GM19025 (cell line): Measurements from ENCODE around the gene PARD3.

Experiments
- ATAC-seq: cut with Tn5 transposase; IDR thresholded peaks from one replicate; pipeline ENCODE4 v1.9.1; 2021; ENCODE audit warnings: mild to moderate bottlenecking, low read depth, moderate library complexity; ENCODE audit not compliant: unreplicated experiment

Gene PARD3

GRCh38 chr10:34341473-34341872, 473.6 kb downstream of the PARD3 start:
- no peak for ATAC-seq

- no peak for ATAC-seq
Measured at GRCh38 chr10:34340934-34341333, 474.2 kb downstream of the PARD3 start.

- no peak for ATAC-seq
Measured at GRCh38 chr10:34339816-34340553, 475.1 kb downstream of the PARD3 start.

DNA sequence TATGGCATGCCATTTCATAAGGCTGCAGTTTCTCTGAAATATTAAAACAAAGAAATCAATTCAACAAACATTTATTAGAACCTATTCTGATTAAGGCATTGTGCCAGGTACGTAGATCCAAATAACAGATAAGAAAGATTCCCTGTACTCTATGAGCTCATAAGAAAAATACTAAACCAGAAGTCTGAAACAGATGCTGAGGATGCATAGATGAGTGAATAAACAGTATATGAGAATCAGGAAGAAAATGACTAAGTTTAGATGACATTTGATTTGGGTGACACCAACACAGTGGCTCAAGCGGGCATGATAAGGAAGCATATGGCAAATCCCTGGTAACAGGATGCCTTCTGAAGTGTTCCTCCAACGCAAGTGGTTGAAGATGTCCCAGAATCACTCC, 477.2 kb downstream of the PARD3 start:
- no peak for ATAC-seq

GRCh38 chr10:34335960-34336690, 479.0 kb downstream of the PARD3 start:
- no peak for ATAC-seq

- no peak for ATAC-seq
Measured at GRCh38 chr10:34334908-34335307, 480.2 kb downstream of the PARD3 start.

- no peak for ATAC-seq
Measured at GRCh38 chr10:34333513-34333912, 481.6 kb downstream of the PARD3 start.

DNA sequence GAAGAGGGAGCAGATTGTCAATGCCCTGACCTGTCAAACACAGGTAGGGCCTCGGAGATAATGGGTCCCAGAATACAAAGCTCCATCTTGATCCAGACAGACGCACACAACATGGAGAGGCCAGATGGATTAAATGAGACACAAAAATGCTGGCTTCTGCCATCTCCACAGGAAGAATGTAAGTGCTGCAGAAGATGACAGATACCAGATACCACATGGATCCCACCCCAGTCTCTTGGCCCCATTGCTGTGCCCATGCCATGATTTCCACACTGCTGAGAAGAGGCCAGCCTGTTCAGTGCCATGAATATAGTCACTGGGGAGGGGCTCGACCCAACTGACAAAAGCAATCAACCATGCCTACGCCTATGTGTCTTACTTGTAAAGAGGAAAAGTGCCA, 487.9 kb downstream of the PARD3 start:
- ATAC-seq, result no peak

DNA sequence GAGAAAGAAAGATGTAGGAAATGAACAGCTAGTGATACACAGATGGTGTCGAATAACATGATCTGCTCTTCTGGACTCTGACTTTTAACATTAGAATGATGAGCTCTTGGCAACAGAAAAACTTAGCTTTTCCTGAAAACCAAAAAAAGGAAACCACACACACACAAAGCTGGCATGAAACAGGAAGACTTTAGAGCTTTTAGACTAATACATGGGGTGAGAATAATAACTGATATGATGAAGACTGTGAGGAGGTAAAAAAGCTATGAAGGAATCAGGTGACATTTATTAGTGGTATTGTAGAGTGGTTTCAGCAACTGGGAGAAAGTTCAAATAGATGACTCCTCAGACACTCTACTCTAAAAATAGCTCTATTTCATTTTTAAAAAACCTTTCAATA, 491.9 kb downstream of the PARD3 start:
- no peak for ATAC-seq

DNA sequence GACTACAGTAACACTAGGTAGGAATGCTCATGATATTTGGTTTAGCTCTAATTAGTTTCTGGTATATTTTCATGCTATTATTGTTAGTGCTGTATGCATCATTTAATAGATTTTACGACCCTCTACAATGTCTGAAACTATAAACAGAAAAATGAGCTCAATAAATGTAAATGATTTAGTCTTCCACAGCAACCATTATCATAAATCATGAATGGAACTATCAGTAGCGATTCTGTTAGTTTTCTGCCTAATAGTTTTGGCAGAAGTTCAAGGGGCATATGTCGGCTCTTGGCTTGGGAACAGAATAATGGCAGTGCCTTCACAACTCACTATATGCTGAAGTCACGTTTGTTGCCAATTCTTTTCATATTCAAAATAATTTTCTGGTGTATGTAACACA, 494.8 kb downstream of the PARD3 start:
- ATAC-seq, result no peak

DNA sequence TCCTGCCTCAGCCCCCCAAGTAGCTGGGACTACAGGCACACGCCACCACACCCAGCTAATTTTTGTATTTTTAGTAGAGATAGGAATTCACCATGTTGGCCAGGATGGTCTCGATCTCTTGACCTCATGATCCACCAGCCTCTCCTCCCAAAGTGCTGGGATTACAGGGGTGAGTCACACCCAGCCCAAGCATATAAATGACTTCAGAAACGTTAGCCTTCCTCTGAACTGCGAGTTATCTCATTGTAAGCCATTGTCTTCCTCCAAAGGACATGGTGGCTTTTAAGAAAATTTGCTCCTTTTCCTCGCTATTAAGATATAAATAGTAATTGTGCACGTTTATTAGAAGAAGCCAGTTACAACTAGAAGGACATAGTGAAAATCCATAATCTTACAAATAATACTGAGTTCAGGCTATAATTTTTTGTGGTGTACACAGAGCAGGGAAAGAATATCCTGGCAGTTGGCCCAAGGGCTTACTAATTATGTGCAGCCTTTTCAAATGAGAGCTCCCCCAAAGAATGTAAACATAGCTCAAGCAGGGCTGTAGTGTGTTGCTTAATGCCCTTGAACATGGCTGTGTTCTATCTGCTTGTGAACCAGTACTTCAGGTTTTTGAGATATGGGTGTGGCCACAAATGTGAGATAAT, 495.8 kb downstream of the PARD3 start:
- no peak for ATAC-seq

DNA sequence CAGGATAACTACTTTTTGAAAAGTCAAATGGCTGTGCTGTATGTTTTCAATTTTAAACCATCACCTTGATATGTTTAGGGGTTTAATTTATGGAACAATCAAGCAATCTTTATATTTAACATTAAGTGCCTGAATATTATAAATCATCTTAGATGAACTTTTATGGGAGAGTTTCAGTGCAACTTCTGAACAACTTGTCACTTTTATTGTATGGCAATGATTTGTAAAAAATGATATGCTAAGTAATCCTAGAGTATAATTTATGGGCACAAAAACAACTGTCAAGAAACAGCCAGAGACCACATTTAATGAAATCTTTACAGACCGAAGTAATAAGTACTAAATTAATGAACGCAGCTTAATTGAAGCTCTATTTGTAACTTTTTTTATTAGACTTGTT, 498.9 kb downstream of the PARD3 start:
- no peak for ATAC-seq

DNA sequence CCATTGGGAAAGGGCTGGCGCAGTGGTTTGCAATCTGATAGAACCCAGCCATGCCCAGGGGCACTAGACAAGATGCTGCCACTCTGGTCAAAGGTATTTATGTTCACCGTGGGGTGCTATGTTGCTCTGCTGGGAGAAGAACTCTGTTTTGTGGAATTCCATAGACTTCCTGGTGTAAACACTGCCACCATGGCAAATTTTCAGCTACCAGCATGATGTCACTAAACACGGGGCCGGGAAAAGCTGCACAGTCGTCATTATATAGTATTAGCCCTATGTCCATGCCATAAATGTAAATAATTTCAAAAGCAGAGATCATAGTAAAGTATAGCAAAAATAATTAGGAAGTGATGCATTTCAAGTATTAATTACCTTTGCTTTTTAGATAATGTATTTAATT, 500.6 kb downstream of the PARD3 start:
- no peak for ATAC-seq

GRCh38 chr10:34313888-34314287, 501.2 kb downstream of the PARD3 start:
- ATAC-seq, result no peak

GRCh38 chr10:34313353-34313752, 501.7 kb downstream of the PARD3 start:
- ATAC-seq, result no peak

GRCh38 chr10:34311679-34312078, 503.4 kb downstream of the PARD3 start:
- no peak for ATAC-seq

- no peak for ATAC-seq
Measured at GRCh38 chr10:34310234-34310633, 504.9 kb downstream of the PARD3 start.

GRCh38 chr10:34305189-34305588, 509.9 kb downstream of the PARD3 start:
- peak; percentile 69 for ATAC-seq

DNA sequence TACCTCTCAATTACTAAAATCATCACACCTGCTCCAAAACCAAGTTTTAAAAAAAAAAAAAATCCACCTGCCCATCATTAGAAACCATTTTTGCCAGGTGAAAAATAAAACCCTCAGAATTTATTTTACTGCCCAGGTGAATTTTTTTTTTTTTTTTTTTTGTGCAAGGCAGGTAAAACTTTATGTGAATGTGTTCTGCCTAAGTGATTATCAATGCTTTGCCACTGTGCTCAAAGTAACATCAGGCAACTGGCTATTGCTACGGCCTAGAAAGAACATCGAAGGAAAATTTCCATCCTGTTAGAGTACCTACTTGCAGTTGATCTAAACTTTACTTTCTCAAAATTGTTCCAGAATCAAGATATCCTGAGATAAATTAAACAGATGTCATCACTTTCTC, 512.1 kb downstream of the PARD3 start:
- ATAC-seq, result no peak

DNA sequence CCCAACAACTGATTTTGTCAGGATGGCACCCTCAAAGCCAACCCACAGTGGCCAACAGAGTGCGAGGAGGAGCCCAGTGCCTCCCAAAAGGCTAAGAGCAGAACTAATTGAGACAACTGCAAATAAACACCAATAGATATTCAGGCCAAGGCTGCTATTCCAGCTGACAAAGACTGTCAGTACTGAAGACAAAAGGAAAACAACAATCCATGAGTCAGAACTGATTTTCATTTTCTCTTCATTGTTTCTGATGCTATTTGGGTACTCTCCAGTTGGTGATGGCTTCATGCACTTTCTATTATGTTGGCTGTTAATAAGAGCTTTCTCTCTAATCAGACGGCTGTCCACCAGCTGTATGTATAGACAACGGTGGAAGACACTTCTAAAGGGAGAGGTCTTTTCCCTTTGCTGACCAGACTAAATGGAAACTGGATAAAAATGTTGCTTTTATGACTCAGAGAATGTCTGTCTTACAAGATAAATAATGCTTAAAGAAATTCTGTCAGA, 515.9 kb downstream of the PARD3 start:
- no peak for ATAC-seq

DNA sequence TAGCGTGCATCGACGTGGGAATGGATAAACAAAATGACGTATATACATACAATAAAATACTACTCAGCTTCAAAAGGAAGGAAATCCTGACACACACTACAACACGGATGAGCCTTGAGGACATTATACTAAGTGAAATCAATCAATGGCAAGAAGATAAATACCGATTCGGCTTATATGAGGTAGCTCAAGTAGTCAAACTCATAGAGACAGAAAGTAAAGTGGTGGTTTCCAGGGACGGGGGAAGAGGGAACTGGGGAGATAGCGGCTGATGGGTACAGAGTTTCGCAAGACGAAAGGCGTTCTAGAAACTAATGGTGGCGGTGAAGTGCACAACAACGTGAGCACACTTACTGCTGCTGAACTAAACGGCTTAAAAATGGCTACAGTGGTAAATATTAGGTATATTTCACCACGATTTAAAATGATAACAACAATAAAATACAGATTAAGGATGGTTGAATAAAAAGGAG, 516.7 kb downstream of the PARD3 start:
- ATAC-seq, result no peak
